GM18499 (cell line): Measurements from ENCODE around the gene NHSL2.

Experiments used
- ATAC-seq: cut with Tn5 transposase; IDR thresholded peaks from one replicate; pipeline ENCODE4 v1.9.1; 2021; ENCODE audit warnings: moderate number of reproducible peaks; ENCODE audit not compliant: insufficient read depth, unreplicated experiment

The NHSL2 gene

DNA sequence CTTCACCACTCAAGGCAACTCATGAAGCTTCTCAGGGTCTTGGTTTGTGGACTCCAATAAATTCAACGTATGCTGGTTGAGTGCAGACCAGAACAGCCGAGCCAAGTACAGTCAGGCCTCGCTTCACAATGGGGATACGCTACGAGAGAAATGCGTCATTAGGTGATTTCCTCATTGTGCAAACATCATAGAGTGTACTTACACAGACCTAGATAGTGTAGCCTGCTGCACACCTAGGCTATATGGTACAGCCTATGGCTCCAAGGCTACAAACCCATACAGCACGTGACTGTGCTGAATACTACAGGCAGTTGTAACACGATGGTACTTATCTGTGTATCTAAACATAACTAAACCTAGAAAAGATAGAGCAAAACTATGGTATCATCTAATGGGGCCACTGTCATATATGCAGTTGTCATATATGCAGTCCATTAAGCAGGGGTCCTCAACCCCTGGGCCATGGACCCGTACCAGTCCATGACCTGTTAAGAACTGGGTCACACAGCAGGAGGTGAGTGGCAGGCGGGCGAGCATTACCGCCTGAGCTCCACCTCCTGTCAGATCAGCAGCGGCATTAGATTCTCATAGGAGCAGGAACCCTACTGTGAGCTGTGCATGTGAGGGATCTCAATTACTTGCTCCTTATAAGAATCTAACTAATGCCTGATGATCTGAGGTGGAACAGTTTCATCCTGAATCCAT lies 189.6 kb downstream of the NHSL2 start:
- no peak for ATAC-seq

DNA sequence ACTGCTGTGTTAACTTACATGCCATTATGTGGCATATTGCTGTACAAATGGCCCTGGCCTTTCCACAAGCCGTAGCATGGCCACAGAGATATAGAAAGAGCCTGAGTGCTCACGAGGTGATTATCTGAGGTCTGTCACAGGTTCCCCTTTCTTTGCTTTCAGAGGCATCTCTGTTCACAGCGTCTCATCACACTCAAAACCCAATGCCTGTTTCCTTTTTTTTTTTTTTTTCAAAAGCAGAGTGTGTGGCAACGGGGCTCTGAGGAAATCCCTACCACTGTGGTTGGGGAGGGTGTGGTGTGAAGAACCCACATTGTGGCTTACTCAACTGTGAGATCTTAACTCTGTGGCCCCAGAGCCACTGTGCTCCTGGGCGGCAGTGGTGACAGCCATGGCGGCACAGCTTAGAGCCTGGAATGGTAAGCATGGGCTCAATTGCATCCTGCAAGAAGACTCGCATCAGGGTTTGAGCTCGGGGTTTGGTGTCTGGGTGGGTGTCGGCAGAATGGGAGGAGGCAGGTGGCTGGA lies 190.2 kb downstream of the NHSL2 start:
- ATAC-seq, result peak; percentile 78

DNA sequence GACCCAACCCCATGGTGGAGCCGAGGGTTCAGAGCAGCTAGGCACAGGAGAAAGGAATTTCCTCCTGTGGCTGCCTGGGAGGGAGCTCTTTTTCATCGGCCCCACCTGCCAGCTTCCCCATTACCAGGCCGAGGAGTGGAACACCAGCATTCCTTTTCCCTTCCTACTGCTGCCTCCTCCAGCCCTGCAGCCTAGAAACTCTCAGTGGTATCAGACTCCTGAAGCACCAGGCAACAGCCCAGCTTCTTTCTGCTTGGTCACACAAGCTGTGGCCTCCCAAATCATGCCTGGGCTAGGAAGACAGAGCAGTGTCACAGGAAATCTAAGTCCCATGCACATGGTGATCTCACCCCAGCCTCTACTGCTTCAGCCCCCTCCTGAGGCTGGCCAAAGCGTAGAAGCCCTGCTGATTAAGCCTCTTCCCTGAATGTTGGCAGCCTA lies 191.0 kb downstream of the NHSL2 start:
- no peak for ATAC-seq

DNA sequence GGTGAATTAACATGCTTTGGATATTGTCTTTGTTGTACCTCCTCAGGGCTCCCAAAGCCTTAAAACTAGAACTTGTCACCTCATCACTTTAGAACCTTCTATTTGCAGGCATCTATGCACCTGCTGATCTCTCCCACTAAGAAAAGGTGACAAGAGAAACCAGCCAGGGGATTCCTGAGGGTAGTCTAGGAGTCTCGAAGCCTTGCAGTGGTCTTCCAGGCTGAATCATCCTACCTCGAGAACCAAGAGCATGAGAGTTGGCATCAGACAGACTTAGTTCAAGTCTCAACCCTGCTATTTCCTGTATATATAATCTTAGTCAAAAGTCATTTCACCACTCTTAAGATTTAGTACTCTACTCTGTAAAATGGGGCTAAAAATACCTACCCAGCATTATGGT lies 191.5 kb downstream of the NHSL2 start:
- ATAC-seq, result no peak

DNA sequence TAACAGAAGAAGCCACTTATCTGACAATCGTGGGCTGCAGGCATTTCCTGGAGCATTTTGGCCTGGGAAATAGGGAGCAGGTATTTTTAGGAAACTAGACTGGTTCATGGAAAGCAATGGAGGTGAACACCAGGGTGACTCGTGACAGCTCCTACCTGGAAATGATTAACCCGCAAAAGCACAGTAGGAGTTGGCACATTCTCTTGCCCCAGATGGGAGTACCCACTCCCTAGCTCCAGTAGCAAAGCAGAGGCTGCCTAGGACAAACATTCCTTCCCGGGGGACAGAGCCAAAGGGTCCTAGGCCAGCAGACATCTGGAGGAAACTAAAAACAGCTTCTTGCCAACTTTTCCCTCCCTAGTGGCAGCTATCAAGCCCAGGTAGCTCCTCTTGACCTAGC lies 192.1 kb downstream of the NHSL2 start:
- no peak for ATAC-seq

DNA sequence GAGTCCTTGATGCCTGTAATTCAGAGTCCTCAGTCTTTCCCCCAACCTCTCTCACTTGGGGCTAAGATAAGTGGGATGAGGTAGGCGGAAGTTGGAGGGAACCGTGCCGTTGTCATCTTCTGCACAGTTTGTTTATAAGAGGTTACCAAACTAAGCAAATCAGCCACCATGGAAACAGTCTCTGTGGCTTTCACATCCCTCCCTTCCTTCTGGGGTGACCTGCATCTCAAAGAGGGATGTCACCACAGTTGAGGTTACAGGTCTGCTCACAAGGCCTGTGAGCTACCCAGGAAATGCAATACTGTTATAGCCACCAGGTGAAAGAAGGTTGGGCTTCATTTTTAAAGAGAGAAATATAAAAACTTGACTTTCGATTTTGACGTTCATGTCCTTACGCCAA lies 194.8 kb downstream of the NHSL2 start:
- no peak for ATAC-seq

DNA sequence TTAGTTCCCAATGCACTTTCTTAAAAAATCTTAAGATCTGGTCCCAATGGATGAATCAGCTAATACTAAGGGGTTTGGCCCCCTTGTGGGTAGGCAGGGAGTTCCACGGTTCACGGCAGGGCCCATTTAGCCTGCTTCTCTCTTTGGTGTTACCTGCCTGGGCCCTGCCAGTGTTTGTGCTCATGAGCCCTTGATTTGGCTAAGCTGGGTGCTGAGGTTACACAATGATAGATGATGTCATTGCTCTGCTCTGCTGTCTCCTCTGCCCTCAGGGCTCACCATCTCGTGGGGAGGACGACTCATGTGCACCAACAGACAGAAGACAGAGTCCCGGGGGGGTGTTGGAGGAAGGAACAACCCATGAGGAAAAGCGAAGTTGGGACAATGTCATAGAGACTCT lies 196.7 kb downstream of the NHSL2 start:
- no peak for ATAC-seq

DNA sequence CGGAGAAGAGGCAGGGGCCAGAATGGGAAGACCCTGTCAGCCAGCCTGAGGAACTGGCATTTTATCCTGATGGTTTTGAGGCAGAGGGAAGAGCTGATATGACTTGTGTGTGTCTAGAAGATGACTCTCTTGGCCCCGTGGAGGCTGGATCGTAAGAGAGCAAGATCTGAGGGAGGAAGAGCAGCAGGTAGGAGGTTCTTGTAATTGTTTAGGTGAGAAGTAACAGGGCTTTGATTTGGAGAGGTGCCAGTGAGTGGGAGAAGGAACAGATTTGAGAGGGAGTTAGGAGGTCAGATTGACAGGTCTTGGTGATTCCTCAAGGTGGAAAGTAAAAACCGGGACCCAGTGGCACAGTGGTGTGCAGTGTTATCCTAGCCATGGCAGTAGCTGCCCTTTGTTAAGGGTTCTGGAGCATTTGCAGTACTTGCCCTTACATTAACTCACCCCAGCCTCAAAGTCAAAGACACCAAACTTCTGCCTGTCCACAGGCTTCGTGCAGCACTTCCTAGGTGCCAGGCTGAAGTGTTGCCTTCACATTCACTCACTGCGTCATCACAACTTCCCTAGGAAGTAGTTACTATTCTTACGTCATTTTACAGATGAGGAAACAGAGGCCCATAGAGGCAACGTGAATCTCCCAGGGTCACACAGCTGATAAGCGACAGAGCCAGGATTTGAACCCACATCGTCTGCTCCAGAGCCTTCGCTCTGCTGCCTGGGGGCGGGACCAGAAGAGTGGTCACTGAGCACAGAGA lies 197.4 kb downstream of the NHSL2 start:
- ATAC-seq, result no peak

DNA sequence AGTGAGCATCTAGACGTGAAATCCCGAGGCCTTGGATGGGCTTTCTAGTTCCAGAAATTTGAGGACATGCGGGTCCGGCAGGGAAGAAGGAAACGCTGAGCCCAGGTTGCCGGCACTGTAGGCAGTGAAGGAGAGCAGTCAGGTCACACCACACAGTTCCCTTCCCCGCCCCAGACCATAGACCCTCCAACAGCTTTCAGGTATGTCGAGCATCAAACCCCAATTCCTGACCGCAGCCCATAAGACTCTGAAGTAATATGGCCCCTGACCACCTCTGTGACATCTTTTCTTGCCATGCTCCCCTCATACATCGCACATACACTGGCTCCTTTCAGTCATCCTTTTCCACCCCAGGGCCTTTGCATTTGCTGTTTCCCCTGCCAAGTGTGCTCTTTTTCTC lies 198.0 kb downstream of the NHSL2 start:
- no peak for ATAC-seq

DNA sequence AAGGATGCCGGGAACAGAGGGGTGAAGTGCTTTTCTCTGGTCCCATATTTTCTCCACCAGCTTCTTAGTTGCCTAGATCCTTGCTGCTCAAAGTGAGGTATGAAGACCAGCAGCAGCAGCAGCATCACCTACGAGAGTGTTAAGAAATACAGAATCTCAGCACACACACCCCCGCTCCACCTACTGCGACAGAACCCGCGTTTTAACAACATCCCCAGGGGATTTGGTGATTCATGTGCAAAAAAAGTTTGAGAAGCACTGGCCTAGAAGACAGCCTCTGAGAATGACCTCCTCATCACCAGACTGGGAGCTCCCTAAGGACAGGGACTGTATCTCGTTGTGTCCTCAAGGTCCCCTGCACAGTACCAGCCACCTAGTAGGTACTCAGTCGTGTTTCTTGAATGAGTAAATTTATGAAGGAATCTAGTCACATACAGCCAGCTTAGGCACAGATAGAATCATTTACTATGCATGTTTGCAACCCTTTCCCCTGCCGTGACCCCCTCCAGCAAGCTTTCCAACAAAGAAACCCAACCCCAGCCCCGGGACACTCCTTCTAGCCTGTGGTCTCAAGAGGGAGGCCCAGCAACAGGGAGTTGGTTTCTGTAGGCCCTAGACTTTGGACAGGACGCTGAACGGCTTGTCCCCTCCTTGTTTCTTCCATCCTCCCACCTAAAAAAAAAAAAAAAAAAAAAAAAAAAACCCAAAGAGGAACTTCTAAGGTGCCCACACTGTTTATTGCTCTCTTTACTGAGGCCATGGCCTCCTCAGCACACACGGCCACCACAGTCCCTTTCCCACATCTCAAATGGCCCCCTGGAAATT lies 199.6 kb downstream of the NHSL2 start:
- ATAC-seq, result no peak

DNA sequence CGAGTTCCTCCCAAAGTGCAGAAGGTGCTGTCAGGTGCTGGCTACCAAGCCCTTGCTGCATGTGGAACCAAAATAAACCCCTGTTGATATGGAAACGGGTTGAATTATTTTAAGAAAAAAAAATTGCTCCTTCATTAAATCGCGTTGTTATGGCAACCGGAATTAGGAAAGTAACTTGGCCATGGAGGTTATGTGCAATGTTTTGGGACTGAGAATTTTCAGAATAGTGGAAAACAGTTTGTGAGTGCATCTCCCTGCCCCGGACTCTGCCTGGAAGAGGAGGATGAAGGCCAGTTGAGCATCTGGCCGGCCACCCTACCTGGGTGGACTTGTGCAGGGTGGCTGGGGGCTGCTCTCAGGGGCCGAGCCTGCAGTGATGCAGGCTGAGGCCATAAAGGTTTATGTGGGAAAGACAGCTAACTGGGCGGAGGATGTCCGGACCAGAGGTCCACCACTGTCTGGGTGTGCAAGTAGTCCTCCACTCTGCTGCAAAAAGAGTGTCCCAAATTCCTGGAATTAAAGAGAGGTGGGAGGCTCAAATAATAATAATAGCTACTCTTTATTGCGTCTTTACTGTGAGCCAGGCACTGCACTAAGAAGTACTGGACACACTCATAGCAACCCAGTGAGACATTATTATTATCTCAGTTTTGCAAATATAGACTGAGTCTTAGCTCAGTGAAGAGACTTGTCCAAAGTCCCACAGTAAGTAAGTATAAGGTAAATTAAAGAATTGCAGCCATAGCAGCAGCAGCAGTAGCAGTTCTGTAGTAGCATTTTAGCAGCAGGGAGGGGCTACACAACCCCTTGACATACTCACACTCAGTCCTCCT lies 200.4 kb downstream of the NHSL2 start:
- ATAC-seq, result no peak

DNA sequence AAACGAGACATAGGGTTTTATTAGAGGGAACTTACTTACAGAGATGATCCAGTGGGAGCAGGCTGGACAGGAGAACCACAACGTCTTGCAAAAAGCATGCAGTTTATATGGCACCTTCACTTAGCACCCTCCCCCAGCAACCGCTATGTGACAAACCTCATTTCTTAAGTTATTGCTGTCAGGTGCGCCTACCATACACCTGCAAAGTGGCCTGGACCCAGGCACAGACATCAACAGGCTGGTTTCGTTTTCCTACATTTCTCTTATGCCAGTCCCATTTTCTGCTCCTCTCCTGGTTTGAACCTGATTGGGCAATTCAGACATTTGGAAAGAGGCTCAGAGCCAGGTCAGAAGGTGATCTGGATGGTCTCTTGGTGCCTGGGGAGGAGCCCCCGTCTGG lies 202.8 kb downstream of the NHSL2 start:
- ATAC-seq, result no peak

DNA sequence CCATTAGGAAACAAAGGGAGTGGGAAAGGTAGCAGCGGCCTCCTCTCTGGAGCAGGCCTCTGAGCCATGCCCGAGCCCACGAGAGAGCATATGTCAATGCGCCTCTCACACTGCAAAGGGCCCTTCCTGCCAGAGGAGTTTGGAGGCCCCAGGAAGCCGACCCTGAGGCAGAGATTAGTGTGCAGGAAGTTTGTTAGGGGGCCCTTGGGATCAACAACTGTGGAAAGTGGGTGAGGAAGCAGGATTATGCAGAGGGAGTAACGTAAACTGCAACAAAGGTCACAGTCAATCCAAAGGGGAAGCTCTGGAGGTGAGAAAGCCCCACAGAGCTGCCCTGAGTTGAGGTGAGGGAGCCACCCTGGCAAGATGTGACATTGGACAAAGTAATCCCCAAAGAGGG lies 203.7 kb downstream of the NHSL2 start:
- no peak for ATAC-seq

DNA sequence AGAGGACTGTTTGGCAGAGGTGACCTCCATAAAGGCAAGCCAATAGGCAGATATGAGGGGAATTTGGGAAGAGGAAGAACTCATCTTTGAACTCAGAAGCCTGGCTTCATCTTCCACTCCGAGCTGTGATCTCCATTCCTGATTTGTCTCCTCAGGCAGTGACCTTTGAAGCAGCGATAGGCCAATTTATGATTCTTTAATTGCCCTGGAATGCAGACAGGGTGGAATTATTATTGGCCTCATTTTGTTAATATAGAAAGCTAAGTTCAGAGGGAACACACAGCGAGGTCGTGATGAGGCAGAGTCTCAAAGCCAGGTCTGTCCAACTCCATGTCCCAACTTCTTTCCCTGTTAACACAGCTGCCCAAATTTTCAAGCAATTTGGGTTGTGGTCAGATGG lies 204.2 kb downstream of the NHSL2 start:
- ATAC-seq, result no peak

DNA sequence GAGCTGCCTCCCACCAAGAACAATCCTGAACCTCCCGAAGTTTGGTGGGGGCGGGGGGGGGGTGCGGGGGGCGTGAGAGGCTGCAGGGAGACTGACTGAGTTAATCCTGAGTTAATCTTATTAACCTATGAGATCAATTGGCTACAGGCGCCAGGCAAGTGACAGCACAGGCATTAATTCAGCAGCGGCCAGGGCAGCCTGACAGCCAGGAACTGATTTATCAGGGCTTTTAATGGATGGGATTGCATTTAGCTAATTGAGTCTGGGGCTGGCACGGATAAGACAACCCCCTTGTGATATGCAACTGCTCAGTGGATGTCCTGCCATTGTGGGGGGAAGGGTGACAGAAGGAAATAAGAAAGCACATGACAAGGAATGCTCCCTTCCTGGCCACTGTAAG lies 204.7 kb downstream of the NHSL2 start:
- ATAC-seq, result no peak

DNA sequence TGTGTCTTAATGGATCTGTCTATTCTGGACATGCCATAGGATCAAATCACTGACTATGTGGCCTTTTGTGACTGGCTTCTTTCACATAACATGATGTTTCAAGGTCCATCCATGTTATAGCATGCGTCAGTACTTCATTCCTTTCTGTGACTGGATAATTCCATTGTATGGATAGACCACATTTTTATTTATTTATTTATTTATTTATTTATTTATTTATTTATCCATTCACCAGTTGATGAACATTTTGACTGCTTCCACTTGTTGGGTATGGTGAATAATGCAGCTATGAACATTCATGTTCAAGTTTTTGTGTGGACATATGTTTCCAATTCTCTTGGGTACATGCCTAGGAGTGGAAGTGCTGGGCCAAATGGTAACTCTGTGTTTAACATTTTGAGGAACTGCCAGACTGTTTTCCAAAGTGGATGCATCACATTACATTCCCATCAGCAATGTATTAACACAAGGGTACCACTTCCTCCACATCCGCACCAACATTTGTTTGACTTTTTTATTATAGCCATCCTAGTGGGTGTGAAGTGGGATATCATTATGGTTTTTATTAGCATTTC lies 207.1 kb downstream of the NHSL2 start:
- ATAC-seq, result no peak

DNA sequence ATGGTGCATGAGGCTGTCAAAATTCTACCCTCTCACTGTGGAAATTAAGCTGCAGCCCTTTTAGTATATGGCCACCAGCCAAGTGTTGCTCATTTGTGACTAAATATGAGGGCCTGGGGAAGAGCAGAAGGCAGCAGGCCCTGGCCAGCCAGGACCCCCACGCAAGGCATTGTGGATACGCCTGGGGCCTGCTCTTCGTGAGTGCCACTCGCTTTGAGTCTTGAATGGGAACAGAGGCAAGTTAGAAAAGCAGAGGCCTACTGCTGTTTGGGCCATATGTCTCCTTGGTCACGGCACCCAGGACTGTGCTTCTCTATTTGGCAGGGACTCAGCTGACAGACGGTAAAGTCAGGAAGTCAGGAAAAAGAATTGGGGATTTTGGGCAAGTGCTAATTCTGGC lies 210.2 kb downstream of the NHSL2 start:
- no peak for ATAC-seq

DNA sequence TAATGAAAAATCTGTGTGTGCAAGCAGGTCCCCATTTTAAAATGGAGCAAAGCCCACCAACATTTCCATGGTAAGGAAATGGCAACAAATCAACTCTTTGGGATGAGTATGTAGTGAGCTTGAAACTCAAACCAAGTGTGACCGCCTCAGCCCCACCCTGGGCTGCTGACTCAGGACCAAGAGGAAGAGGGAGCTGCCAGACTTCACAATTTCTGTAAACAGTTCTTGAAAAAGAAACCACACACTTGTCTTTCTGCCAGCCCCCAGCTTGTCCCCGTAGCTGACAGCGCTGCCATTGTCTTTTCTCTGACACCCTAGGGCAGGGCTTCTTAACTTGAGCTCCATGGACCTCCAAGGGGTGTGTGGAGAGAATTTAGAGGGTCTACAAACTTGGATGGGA lies 210.7 kb downstream of the NHSL2 start:
- no peak for ATAC-seq

DNA sequence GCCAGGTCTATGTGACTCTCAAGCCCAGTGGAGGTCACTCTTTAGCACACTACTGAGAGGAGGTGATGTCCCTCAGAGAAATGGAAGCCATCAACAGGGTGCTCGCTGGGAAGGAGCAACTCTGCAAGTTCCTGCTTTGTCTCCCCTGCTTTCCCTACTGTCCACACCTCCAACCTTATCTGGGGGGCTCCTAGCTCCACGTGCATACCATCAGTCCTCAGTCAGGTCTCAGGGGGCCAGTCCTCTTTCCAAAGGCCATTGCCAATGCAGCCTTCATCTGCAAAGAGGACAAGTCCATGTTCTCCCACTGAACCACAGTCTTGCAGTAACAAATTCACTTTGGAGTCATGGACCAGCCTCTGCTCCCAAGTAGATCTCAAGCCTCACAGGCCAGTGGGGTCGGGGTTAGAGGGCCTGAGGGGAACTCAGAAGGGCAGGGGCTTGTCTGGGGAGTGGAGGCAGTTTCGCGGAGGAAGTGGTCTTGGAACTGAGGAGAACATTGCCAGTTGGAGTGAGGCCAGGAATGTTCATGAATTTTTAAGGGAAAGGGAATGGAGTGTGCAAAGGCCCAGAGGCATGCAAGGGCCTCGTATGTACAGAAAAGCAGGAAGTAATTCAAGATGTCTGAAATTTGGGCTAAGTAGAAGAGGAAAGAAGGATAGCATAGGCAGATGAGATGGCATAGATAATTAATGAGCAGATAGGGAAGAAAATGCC lies 212.1 kb downstream of the NHSL2 start:
- no peak for ATAC-seq
